PC-3 (cell line): ENCODE measurements around the gene TTC39A. TPM values are rescaled to one million over a fixed set of nuclear protein-coding genes. Genes with fewer than 3 reads are reported as not detected.

Source experiments
- ATAC-seq: fragments of 200-7000 bp; cut with Tn5 transposase; 2 replicates; pipeline ENCODE4 v1.9.1; 2020; ENCODE audit warnings: mild to moderate bottlenecking, moderate library complexity
- BruUV-seq: library from RNA; stranded (reverse); fragments of 400-500 nt; replicated peaks from 2 replicates; lab custom pipeline; 2021; lab: Mats Ljungman, UMichigan
- CTCF ChIA-PET: fragments of 300-600 bp; sonication (Branson Sonifier 250); formaldehyde crosslinking; loops from one replicate; lab custom pipeline; 2022; ENCODE audit warnings: antibody characterized with exemption; lab: Charles Lee
- POLR2A ChIA-PET: fragments of 300-600 bp; sonication (Branson Sonifier 250); formaldehyde crosslinking; loops from one replicate; lab custom pipeline; 2022; ENCODE audit warnings: antibody characterized with exemption; ENCODE audit not compliant: unreplicated experiment; lab: Charles Lee
- DNase-seq: peaks from one replicate; pipeline ENCODE4 v3.0.0-alpha.2; 2015
- H2AFZ ChIP-seq: fragments of 300-600 bp; sonication (generic); 2 replicates; pipeline ENCODE4 v1.6.0; 2016; ENCODE audit warnings: antibody characterized with exemption, low read length
- H3F3A ChIP-seq: fragments of 300-600 bp; sonication (generic); one replicate; pipeline ENCODE4 v1.6.0; 2017; ENCODE audit warnings: antibody characterized with exemption, low read length, control low read depth, mild to moderate bottlenecking; ENCODE audit not compliant: unreplicated experiment
- H3K27ac ChIP-seq: fragments of 300-600 bp; sonication (generic); 2 replicates; pipeline ENCODE4 v1.5.1; 2016; ENCODE audit warnings: mild to moderate bottlenecking, low read length
- H3K27me3 ChIP-seq: fragments of 300-600 bp; sonication (generic); 2 replicates; pipeline ENCODE4 v1.6.1; 2016; ENCODE audit warnings: low read length, mixed read lengths
- H3K36me3 ChIP-seq: fragments of 300-600 bp; sonication (generic); 2 replicates; pipeline ENCODE4 v1.6.1; 2016; ENCODE audit warnings: low read depth, mixed run types, low read length, mixed read lengths
- H3K4me1 ChIP-seq: fragments of 300-600 bp; sonication (generic); 2 replicates; pipeline ENCODE4 v1.5.1; 2016; ENCODE audit warnings: low read length; ENCODE audit not compliant: insufficient read depth
- H3K4me2 ChIP-seq: fragments of 300-600 bp; sonication (generic); 2 replicates; pipeline ENCODE4 v1.6.0; 2016; ENCODE audit warnings: low read length
- H3K4me3 ChIP-seq: fragments of 300-600 bp; sonication (generic); 2 replicates; pipeline ENCODE4 v1.5.1; 2016; ENCODE audit warnings: mild to moderate bottlenecking, low read length, mixed read lengths
- H3K79me2 ChIP-seq: fragments of 300-600 bp; sonication (generic); 2 replicates; pipeline ENCODE4 v1.6.1; 2017; ENCODE audit warnings: low read length, mixed read lengths
- H3K9ac ChIP-seq: fragments of 300-600 bp; sonication (generic); 2 replicates; pipeline ENCODE4 v1.6.0; 2016; ENCODE audit warnings: mild to moderate bottlenecking, low read length
- H3K9me2 ChIP-seq: fragments of 300-600 bp; sonication (generic); replicated peaks from 2 replicates; pipeline ENCODE4 v1.6.1; 2016; ENCODE audit warnings: mixed run types, low read length, mixed read lengths
- H3K9me3 ChIP-seq: fragments of 300-600 bp; sonication (generic); 2 replicates; pipeline ENCODE4 v1.6.1; 2016; ENCODE audit warnings: low read length, mixed read lengths
- H4K20me1 ChIP-seq: fragments of 300-600 bp; sonication (generic); 2 replicates; pipeline ENCODE4 v1.6.1; 2016; ENCODE audit warnings: low read length, mixed read lengths
- CTCF ChIP-seq: fragments of 300-600 bp; sonication (generic); conservative IDR thresholded peaks from 2 replicates; pipeline ENCODE4 v1.5.1; 2017; ENCODE audit warnings: antibody characterized with exemption, low read depth, mild to moderate bottlenecking, low read length
- EZH2 ChIP-seq: fragments of 300-600 bp; sonication (generic); IDR thresholded peaks from one replicate; pipeline ENCODE4 v1.6.1; 2017; ENCODE audit warnings: antibody characterized with exemption, mild to moderate bottlenecking, low read length; ENCODE audit not compliant: unreplicated experiment
- EZH2phosphoT487 ChIP-seq: fragments of 300-600 bp; sonication (generic); IDR thresholded peaks from 2 replicates; pipeline ENCODE4 v1.6.1; 2018; ENCODE audit warnings: mild to moderate bottlenecking, antibody characterized with exemption, low read length, borderline replicate concordance
- intact Hi-C: fragments of 100-400 bp; cut with micrococcal nuclease; formaldehyde crosslinking; loops from 2 replicates; pipeline ENCODE4 v1.9.0; 2023
- total RNA-seq: library from RNA; depleted of rRNA; stranded (reverse); fragments of >200 nt; gene quantifications from 2 replicates; pipeline ENCODE4 v1.2.3, GENCODE V29; 2014

The TTC39A gene
- total RNA-seq, 1 experiment from 2014 or later = 11.1 TPM

- no peaks in the 10 kb centered on the region for H3K79me2 ChIP-seq
- H2AFZ ChIP-seq = peak overlapping the region; percentile 82
- H3K9me3 ChIP-seq = no peaks in the 10 kb centered on the region
- H3K36me3 ChIP-seq = no peaks in the 10 kb centered on the region
- ATAC-seq (peak; percentile 48), DNase-seq (peak; percentile 62)
- H3K9ac ChIP-seq = no peak overlapping the region
- H3K4me1 ChIP-seq = peaks cover 25% of the 10 kb centered on the region
- peak overlapping the region; percentile 63 for H3K4me3 ChIP-seq
- POLR2A ChIA-PET = no interaction called here
- no peak overlapping the region for H3K27ac ChIP-seq
- peak overlapping the region; percentile 84 for H3K4me2 ChIP-seq
- BruUV-seq = TSS peak; percentile 41
- CTCF ChIA-PET = interaction anchor here (0.5 kb wide), 1 partner anchor 194 kb away, joined by 4 read pairs; no protein-coding TSS in a partner anchor
- H3K27me3 ChIP-seq = no peaks in the 10 kb centered on the region
- TF ChIP-seq CTCF (no peak), EZH2phosphoT487 (no peak), EZH2 (no peak)
- H3K9me2 ChIP-seq = no peaks in the 10 kb centered on the region
- intact Hi-C loops = no loop called here
- H4K20me1 ChIP-seq = no peaks in the 10 kb centered on the region
- no peaks in the 10 kb centered on the region for H3F3A ChIP-seq
Observed at GRCh38 chr1:51329443-51330325, 678 bp downstream of the TTC39A start.

GRCh38 chr1:51328926-51329325, 1.4 kb downstream of the TTC39A start:
- Histone ChIP-seq H3K4me3 (no peak overlapping the region), H2AFZ (no peak overlapping the region), H3F3A (no peaks in the 10 kb centered on the region), H3K27ac (no peak overlapping the region), H4K20me1 (no peaks in the 10 kb centered on the region), H3K9ac (no peak overlapping the region), H3K27me3 (no peaks in the 10 kb centered on the region), H3K4me1 (peaks cover 20% of the 10 kb centered on the region), H3K4me2 (no peak overlapping the region), H3K79me2 (no peaks in the 10 kb centered on the region), H3K9me2 (no peaks in the 10 kb centered on the region), H3K9me3 (no peaks in the 10 kb centered on the region), H3K36me3 (no peaks in the 10 kb centered on the region)
- no TSS peak for BruUV-seq
- POLR2A ChIA-PET = no interaction called here
- no peak for TF ChIP-seq CTCF
- TF ChIP-seq EZH2 = no peak
- TF ChIP-seq EZH2phosphoT487 = no peak
- CTCF ChIA-PET = interaction anchor here (0.5 kb wide), 1 partner anchor 195 kb away, joined by 4 read pairs; no protein-coding TSS in a partner anchor
- no peak for ATAC-seq
- no peak for DNase-seq
- intact Hi-C loops = no loop called here

- no TSS peak for BruUV-seq
- Histone ChIP-seq H3K79me2 (no peaks in the 10 kb centered on the region), H3K4me1 (peaks cover 20% of the 10 kb centered on the region), H3F3A (no peaks in the 10 kb centered on the region), H3K9me2 (no peaks in the 10 kb centered on the region), H3K9ac (no peak overlapping the region), H3K27me3 (no peaks in the 10 kb centered on the region), H3K9me3 (no peaks in the 10 kb centered on the region), H3K36me3 (no peaks in the 10 kb centered on the region), H2AFZ (no peak overlapping the region), H3K4me3 (no peak overlapping the region), H3K27ac (no peak overlapping the region), H3K4me2 (no peak overlapping the region), H4K20me1 (no peaks in the 10 kb centered on the region)
- DNase-seq (no peak), ATAC-seq (no peak)
- intact Hi-C loops = no loop called here
- CTCF ChIA-PET = no interaction called here
- TF ChIP-seq EZH2 (no peak), EZH2phosphoT487 (no peak), CTCF (no peak)
- POLR2A ChIA-PET = no interaction called here
Observed at GRCh38 chr1:51328279-51328678, 2.1 kb downstream of the TTC39A start.
